Activated T-cell treated with anti-CD3 and anti-CD28 coated beads for 24 hours (primary cell): ENCODE data around the gene ARID3C.
A peak's percentile ranks its signal among the peaks of the same experiment; 100 is the strongest.

Experiments
- DNase-seq: peaks from one replicate; pipeline ENCODE4 v3.0.0-alpha.2; 2020; ENCODE audit warnings: low read depth

Gene ARID3C

DNA sequence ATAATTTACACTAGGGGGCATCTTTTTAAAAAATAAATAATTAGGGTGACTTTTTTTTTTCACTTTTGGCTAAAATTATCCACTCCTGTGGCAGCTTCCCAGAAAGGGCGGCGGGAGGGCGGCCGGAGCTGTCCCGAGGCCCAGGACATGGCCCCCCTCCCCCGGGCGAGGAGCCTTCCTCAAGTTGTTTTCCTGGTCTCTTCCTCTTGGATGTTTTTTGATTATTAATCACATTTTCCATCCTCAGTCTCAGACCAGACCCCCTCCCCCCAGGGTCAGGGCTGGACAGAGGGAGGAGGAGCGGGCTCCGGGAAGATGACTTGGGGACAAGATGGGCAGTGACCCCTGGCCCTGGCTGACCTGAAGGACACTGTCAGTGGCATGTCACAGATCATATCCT is 34.7 kb downstream of the ARID3C start:
- DNase-seq: no peak

DNA sequence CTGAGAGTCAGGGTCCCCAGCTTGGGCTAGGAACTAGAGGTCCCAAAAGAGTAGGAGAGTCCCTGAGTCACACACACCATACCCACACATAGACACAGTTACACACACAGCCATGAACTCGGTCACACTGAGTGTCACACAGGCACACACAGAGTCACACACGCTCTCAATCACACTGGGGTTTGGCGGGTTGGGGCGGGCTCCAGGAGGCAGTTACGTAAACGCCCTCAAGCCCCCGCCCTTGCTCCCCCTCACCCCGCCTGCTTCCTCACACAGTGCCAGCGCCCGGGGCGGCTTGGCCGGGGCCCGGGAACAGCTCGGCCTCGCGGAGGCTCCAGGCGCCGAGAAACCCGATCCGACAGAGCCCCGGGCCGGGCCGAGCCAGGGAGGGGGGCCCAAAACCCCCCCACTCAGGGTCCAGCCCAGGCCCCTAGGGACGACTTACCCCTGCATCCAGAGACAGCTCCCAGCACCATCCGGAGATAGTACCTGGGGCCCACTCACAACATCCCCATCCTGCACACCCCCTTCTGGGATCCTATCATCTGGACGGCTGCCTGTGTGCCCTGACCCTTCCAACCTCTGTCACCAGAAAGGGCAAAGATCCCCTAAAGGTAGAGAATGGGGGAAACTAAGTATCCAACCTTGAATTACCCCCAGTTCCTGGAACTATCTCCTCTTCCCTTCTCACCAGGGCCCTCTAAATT is 35.8 kb downstream of the ARID3C start:
- no peak for DNase-seq

DNA sequence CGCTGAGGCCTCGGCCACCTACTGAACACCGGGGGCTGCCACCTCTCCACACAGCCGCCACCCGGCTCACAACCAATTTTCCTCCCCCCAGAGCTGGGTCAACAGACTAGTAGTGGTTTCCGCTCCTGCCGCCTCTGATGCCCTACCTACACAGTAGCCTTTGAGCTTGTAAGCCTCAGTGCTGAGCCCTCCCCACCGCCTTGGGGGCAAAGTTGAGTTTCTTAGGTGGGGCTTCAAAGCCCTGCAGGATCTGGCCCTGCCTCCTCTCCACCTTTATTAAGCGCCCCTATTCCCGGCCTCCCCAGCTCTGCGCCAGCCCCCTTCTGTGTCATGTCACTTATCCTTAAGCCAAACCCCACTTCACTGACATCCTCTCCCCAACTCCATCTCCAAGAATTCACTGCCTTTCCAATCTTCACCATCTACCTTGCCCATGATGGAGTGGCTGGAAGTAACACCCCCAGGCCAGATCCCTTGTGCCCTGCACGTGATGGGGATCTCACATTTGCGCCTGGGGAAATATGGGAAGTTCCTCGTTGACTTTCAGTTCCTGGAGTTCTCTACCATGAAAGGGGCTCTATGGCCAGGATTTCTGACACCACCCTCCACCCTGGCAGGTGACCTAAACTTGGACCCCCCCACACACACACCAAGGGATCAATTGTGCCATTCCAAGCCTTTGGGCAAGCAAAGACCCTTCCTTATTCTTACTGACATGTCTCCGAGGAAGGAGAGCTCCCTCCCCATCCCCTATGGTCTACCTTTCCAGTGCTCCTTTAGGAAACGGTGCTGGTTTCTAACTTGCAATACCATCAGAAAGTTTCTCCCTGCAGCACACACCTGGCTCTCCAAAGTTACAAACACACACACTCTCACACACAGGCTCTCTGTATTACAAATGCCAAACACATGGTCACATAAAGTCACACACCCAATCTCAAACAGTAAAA is 36.7 kb downstream of the ARID3C start:
- DNase-seq: no peak

DNA sequence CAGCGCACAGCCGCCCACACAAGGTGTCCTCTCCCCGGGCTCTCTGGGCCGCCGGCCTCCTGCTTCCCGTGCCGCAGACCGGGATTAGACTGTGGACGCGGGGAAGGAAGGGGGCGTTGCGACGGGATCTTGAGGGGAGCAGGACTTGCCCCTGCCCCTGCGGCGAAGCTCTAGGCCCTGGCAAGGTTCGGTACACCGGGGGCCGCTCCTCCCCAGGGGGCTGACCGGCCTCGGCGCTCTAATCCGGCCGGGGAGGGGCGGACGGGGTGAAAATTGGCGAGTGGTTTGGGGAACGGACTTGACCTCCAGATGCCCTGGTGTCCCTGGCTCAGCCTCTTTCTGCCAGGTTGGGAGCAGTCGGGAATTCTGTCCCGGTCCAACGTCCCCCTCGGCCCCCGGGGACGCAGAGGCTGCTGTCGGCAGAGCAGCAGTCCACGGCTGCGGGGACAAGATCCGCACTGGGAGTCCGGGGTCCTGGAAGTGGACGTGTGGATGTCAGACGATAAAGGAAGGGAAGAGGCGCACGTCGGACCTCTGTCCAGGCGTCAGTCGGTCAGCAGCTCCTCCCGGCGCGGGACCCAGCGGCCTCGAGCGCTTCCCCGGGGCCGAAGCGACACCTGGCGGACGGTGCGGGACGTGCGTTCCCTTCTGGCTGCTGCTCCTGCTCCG is 37.5 kb downstream of the ARID3C start:
- peak; percentile 71 for DNase-seq

DNA sequence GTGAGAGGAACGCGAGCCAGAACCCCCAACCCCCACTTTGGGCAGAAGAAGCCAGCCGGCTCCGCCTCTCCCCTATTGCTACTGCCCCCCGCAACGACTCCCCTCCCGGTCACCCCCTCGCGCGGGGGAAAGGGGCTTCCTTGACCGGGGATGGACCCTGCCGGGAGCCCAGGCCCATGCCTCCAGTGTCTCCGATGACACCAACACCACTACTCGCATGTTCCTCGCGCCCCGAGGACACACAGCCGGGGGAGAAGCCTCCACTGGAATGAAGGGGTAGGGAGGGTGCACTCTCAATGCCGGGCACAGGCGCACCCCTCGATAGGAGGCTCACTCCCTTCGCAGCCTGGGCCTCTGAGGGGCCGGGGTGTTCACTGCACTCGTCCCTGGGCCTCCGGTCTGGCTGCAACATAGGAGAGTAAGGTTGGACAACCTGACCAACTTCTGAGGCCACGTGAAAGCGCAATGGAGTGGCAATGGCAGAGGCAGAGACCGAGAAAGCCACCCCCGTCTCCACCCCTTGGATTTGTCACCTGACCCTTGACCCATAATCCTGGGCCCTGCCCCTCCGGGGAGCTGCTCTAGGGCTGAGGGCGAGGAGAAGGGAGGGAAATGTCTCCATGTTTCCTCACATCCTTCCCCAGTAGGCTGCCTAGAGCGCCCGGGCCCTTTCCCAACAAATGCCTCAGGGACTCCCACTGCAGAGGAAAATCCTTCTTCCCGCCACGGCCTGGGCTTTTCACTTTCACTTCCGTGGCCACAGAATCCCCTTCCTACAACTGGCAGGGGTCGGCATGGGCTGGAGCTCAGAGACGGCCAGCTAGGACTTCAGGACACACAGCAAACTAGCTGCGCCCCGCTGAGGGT is 38.3 kb downstream of the ARID3C start:
- no peak for DNase-seq

DNA sequence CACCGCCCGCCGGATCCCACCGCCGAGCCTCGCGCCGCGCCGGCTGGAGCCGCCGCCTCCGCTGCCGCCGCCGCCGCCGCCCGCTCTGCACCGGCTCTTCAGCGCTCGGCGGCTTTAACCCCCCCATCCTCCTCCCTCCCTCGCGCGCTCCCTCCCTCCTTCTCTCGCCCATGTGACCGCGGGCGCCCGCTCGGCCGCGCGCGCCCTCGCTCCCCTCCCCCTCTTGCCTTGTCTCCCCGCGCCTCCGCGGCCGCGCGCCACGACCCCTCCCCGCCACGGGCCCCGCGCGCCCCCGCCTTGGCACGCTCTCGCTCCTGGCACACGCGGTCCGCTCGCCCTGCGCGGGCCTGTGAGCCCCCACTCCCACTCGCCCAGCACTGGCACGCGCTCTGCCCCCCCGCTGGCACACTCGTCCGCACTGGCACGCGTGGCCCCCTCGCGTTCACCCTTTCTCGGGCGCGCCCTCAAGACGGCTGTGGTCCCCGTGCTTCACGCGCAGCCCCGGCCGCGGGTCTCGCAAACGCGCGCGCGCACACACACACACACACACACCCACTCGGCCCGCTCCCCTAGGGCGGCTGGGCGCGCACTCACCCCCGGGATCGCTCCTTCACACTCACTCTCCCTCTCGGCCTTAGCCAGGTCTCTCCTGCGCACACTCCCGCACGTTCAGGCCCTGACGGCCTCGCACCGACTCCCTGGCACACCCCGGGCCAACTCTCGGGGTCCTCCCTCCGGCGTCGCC is 39.1 kb downstream of the ARID3C start, which contains the start of gene CNTFR:
CNTFR (minus strand) TSS at position 89 of the 745 bp plus-strand sequence. CDS start 20,743 bp downstream, outside the sequence.
- DNase-seq: no peak

DNA sequence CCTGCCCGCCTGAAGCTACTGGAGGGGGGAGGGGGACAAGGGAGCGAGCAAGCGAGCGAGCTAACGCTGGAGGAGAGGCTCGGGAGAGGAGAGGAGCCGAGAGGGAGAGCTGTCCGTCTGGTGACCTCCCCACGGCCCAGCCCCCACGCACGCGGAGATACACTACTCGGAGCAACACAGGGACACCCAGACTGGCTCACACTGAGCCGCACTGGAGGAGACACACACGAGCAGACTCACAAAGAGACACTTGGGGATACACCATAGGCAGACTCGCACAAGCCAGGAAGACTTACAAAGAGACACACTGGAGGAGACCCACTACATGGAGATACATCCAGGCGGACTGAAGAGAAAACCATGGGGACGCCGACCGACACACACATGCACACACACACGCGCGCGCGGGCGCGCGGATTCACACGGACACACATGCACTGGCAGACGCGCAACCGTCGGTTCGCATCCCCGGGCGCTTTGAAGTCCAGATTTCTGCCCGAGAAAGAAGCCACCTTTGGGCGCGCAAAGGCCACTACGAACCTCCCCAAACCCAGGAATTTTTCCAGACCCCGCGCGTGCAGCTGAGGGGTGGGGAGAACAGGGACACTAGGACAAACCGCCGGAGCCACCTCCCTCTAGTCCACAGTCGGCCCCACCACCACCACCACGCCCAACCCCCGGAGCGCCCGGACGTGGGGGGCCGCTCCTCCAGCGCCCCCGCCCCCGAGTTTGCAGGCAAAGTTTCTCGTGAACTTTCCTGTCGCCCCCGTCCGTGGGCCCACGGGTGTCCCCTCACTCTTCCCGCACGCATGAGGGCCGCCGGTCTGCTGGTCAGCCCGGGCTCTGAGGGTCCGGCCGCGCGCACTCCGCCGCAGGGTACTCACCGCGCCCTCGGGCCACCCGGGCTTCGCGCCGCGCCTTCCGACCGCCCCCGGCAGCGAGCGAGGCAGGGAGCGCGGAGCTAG is 39.9 kb downstream of the ARID3C start:
- DNase-seq: no peak

DNA sequence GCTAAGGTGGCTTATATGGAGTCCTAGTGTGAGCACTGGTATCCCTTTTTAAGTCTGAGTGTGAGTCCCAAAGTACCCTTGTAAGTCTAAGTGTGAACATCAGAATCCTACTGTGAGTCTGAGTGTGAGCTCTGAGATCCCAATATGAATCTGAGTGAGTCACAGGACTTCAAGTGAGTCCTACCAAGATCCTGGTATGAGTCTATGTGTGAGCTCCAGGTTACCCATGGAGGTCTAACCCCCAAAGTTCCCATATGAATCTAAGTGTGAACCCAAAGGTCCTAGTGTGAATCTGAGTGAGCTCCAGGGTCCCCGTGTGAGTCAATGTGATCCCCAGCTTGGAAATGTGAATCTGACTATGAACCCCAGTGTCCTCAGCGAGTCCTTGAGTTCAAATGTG is 41.6 kb downstream of the ARID3C start:
- no peak for DNase-seq

DNA sequence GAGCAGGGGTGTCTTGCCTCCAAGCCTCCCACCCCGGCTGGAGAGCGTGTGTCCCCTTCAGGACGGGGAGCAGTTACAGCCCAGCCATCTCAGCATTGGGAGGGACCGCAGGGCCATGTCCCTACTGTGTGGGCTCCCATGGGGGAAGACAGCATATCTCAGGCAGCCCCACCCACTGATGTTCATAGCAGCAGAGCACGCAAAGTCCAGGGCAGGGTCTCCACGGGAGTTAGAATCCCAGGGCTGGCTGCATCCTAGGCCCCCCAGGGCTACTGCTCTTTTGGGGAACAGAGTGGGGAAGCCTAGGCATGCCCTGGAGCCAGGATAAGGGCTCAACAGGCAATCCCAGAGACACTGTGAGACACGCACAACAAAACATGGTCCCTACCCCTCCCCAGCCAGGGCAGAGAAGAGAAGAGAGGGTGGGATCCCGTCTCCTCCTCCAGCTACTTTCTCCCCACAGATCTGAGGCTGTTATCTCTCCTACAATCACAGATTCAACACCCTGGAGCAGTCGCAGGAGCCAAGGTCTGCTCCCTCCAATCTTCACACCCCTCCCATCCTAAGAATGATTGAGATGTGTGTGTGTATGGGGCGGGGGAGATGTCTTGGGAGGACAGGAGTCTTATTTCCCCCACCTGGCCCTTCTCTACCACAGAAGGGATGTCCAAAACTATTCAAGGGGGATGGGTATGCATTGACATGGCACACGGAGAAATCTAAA is 42.8 kb downstream of the ARID3C start:
- no peak for DNase-seq

DNA sequence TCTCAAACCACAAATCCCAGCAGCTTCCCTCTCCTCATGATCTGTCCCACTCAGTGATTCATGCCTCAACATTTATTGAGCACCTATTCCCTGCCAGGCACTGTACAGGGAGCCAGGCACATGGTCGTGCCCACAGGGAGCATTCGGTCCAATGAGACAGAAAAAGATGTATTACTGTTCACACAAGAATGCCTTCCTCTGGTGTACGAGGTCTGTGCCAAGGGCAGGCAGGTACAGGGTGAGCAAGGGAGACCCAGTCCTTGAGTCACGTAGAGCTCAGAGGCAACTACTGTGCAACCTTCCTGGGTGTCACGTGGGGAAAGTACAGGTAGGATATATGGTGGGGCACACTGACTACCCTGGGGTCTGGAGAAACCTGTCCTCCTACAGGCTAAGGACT is 43.9 kb downstream of the ARID3C start:
- DNase-seq: no peak

DNA sequence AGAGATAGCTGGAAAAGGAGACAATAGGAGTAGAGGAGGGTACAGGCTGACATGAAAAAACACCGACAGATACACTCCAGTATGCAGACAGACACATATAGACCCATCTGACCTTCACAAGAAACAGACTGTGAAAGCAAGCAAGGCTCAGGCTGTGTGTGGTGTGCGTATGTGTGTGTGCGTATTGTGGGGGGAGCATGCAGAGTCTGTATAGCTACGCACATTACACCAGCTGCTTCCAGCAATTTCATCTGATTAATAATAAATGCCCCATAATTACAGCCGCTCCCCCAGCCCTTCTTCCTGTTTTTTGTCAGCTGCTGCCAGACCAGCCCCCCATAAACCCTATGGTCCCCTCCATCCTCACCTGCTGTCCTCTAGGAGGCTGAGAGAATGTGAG is 46.1 kb downstream of the ARID3C start:
- DNase-seq: no peak

DNA sequence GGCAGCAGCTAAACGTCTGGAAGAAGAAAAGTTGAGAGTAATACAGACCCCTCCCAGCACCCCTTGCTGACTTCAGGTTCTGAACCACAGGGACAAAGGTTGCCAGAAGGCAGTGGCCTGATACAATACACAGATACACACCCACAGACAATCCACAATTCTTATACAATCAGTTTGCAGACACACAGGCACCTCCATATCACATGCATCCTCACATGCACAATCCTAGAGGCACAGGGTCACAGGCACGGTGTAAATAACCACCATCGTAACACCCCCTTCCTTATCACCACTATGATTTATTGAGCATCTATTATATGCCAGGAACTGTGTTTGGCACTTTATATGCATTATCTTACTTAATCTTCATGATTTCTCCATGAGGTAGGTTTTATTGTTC is 47.5 kb downstream of the ARID3C start:
- no peak for DNase-seq

DNA sequence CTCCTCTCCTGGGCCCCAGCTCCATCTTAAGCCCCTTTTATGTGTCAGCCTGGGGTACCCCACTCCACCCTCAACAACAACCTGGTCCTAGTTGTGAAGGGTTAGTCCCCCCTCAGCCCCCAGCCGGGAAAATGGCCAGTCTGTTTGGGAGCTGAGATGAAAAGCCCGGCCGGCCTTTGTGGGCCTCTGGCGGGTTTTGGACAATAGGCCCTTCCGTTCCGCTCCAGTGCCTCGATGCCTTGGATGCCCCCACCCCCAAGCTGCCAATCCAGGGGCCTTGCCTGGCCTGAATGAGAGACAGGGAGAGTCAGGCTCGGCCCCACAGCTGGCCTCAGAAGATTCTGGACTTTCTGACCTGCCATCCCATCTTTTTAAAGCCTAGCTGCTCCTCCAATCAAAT is 48.5 kb downstream of the ARID3C start:
- no peak for DNase-seq

DNA sequence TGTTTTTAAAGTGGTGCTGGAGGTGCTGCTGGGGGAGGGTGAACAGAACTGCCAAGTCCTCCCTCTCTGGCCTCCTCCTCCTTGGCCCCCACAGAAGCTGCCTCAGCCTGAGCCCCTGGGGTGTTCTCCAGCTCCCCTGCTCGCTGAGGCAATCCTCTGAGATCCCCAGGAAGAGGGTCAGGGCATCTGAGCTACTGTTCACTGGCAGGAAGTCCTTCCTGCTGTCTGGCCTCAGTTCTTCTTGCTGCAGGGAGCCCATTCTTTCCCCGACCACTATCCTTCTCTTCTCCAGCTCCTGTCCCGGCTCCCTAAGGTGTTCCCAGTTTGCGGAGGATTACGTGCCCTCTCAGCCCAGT is 49.1 kb downstream of the ARID3C start:
- no peak for DNase-seq

DNA sequence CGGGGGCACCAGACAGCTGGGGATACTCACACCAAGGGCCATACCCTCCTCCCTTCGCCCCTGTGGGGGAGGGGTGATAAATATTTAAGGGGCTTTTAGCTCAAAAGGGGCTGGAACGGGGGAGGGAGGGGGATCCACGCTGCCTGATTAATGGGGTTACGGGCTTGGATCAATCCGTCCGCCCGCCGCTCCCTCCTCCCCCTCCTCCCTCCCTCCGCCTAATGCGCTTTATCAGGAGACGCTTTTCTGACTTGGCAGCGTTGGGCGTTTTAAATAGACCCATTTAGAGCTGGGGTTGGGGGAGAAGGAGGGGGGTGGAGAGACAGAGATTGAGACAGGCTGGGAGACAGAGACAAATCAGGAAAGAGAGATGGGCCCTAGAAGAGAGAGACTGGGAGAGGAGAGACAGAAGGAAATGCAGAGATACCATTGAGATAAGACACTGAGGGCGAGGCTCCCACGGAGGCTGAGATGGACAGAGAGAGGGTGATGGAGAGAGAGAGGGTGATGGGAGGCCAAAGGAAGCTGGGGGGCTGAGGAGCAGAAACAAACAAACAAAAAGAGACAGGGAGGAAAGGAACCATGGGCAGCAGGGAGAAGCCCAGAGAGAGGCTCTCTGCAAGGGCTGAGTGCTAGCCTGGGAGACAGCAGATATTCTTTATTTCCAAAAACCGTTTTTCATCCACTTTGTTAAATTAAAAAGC is 49.6 kb downstream of the ARID3C start:
- DNase-seq: no peak

DNA sequence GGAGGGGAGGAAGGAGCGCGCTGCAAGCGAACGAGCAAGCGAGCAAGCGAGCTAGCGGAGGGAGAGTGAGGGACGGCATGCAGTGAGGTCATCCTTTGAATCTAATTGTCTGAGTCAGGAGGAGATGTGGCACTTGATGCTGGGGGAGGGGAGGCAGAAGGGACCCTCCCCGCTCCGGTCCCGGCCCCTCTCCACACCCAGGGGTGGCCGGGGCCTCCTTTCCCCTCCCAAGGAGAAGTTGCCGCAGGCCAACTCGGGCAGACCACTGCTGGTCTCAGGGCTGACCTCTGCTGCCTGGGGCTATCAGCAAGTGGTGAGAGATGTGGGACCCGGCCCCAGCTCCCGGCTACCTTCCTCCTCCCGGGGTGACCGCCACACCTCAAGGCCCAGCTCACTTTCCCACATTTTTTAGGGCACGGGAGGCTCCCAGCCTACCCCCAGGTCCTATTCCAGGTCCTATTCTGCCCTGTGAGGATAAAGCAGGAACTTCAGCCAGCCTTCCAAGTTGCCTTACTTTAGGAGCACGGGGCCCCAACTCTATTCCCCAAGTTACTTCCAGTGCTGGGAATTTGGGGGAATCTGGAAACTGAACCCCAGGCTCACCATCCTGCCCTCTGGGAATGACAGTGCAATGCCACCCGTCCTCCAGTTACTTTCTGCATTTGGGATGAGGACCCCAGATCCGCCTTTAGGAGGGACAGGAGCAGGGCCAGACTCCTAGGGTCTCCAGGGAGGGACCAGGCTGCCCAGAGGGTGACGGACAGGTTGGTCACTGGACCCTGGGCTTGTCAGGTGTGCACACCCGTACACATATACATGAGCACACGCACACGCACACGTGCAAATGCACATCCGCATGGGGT is 50.4 kb downstream of the ARID3C start:
- DNase-seq: no peak

DNA sequence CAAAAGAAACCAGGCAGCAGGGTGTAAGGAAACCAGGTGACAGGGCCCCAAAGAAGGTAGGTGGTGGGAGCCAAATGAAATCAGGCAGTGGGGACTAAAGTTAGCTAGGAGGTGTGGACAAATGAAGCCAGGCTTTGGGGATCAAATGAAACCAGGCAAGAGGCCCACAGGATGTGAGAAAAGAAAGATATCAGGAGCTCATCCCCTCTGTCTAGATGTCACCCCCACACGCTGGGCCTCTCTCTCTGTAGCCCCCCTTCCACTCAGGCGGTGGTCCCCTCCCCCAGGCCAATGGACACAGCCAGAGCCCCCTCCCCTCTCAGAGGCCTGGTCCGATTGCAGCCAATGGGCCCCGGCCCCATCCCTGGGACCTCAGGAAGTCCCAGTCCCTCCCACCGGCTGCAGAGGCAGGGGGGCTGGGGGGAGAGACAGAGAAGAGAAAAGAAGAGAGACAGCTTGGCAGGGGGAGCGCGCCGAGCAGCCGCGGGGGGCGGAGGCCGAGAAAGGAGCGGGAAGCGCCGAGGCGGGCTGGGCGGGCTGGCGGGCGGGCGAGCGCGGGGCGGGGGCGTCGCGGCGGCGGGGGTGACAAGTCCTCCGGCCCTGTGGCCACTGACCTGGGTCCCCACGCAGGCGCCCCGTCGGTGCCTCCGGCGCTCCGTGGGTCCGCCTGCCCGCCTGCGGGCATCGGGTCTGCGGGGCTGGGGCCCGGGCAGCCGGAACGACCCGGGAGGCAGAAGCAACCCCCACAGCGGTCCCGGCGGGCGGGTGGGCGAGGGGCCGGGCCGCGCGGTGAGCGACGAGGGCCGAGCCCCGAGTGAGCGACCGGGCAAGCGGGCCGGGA is 51.2 kb downstream of the ARID3C start:
- DNase-seq: no peak
